ENCODE data around the gene OR2AT4. TPM values are rescaled to one million over a fixed set of nuclear protein-coding genes. Genes with fewer than 3 reads are reported as not detected.

The OR2AT4 gene
- total RNA-seq: not detected

DNA sequence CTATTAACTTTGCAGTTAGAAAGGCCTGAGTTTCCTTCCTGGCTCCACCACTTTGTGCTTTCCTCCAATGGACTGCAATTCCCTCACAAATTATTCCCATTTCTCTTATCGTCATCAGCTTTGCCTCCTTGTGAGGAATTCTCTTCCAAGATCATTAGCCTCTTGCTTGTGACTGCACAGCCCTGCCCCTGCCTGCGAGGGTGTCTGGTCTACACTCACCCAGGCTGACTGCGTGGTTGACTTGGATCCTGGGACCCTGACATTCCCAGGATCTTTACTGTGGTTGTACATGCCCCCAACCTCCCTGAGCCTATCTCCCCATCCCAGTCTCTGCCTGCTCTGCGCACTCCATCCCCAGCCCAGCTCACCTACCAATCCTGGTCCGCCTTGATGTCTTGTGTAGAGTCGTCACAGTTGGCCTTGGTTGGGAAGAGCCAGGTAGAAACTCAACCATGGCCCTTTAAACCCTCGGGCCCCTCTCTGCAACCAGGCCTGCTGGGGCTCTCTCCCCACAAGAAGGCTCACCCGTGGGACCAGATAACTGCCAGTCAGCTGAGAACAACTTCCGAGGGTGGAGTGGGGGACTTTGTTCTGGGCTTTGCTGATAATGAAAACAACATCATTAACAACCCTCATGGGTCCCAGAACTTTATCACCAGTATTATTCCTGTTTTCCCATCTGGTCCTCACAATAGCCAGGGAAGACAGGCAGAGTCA is at the start of gene OR2AT4:
OR2AT4 (minus strand) TSS at position 421 of the 717 bp plus-strand sequence.

Other genes starting within 250 kb of the OR2AT4 start
- gene XRRA1, start 147.8 kb downstream of the OR2AT4 start, total RNA-seq: 19.9 TPM
- 43.9 TPM for gene SPCS2, start 147.6 kb downstream of the OR2AT4 start, total RNA-seq
- 20.1 TPM for gene NEU3, start 107.9 kb downstream of the OR2AT4 start, total RNA-seq
- gene SLCO2B1, start 54.2 kb upstream of the OR2AT4 start, total RNA-seq: 9.3 TPM
- gene TPBGL, start 143.9 kb upstream of the OR2AT4 start, total RNA-seq: not detected

Data from camera-type eye (tissue), 1 donor.